ENCODE data around the gene STAG2. TPM values are rescaled to one million over a fixed set of nuclear protein-coding genes. Genes with fewer than 3 reads are reported as not detected.
"Not testable (repeated sequence)": the region's sequence is repeated elsewhere in the genome, so short reads cannot be mapped to it uniquely, and the experiment has no call there.

STAG2 gene
- polyA plus RNA-seq: 10 to 100 TPM; 15.6 to 35.3 (median 20.1) TPM

- peak within 1 kb of the TSS; percentile 90 for H3K27ac ChIP-seq (ENCODE audit: low read depth, low read length)
- whole genome bisulfite sequencing, 3 donors: 0 to 39% (median 0%) methylated on average over 8 to 37 of the region's 38 CpGs
Measured at GRCh38 chrX:123961268-123962005, at the start of gene STAG2. Gene STAG2 (plus strand): TSS chrX:123961706. CDS start chrX:124022628, 60,922 bp downstream.

DNA sequence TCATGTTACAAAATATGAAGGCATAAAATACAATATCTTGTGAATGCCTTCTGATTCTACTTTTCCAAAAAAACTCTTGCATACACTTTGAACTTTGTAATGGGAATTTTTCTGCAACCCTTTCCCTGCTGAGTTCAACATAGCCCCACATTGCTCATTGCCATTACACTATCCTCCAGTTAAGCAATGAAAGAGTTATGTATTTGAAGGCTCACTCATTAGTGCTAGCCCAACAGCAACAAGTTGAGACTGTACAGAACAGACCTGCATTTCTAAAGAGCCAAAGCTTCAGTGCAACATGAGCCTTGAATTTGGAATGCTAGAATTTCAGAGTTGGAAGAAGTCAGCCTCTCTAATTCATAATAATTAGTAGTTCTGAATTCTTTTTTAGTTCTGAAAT lies 44.4 kb upstream of the STAG2 start:
- H3K27ac ChIP-seq (ENCODE audit: low read depth, low read length): no peak overlapping the region

DNA sequence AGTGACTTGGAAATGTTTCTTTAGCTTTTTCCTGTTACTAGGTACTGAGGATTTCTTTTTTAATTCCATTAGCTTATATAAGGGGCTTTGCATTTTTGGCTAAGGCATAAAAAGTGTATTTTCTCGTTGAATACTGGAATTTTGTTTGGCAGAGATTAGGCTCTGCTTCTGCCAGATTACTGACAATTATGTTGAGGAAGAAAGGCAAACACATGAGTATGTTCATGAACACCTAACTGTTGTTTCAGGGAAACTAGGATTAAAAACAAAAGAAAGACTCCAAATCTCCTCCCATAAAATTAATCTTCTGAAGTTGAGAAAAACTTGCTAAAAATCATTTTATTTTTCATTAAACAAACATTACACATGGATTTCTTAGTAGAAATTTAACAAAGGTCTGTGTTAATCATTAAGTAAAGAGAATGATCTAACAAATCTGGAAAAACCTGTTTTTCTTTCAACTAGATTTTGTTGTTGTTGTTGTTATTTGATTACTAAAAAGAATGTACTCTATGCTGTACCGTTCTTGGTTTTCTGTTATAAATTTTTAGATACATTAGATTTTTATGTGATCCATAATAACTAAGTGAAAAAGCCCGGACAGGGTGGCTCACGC lies 43.3 kb upstream of the STAG2 start:
- no peak overlapping the region for H3K27ac ChIP-seq (ENCODE audit: low read depth, low read length)
- 37 to 78% (median 66%) methylated on average over 4 of the region's 4 CpGs for WGBS, 3 donors

DNA sequence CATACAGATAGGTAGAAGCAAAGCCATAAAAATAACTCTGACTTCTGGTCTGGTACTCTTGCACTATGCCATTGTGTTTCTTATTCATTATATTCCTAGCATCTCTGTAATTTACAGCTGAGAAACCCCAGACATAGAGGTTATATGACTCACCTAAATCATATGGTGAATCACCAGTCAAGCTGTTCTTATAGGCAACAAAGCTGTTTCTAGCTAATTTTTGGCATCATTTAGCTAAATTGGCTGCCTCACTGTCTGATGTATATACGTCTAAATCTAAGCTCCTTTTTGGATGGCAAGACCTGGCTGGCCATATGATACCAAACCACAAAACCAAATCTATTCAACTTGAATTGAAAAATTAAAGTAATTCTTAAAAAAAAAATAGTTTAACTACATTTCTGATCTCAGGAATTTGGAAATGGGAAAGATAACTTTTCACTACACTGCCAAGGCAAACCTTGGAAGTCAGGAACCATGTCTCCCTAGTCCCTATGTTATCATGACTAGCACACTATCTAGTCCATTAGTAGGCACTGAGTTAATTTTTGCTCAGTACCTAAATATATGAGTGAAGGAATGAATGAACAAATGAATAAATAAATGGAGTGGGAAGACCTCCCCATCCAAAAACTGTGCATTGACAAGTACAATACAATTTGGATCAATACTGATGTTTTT lies 41.3 kb upstream of the STAG2 start:
- 0 to 88% (median 83%) methylated on average over 1 of the region's 1 CpG for WGBS, 3 donors
- H3K27ac ChIP-seq (ENCODE audit: low read depth, low read length): no peak overlapping the region

DNA sequence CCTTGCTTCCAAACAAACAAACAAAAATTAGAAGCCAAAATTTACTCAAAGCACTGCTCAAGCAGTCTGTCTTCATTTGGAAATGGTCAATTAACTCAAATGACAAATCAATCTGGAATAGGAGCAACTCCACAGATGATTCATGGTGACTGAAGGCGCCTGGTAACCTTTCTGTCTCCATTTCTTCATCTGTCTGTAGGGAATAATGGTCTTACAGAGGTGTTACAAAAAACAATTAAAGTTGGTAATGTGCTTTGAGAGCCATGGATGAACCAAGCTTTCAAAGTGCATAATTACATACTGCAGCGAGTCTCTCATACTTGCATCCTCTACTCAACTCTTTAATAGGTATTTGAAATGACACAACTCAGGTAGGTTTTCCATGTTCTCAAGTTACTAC lies 38.3 kb upstream of the STAG2 start:
- 64 to 95% (median 95%) methylated on average over 2 of the region's 2 CpGs for WGBS, 3 donors
- no peak overlapping the region for H3K27ac ChIP-seq (ENCODE audit: low read depth, low read length)

DNA sequence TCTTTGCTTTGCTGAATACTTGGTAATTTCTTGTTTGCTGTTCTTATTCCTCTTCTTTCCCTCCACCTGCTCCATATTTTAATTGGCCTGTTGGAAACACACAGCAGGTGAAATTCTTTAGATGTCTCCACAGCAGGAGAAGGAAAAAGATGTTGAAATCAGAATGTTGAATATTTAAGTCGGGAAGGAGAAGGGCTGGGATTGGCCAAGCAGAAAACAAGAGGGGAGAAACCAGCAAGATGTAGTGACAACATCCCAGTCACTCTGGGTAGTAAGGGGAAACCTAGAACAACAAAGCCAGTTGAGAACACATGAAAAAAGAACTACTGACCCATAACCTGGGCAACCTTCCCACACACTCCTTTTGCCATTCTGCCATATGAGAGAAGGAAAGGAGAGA lies 37.3 kb upstream of the STAG2 start:
- H3K27ac ChIP-seq (ENCODE audit: low read depth, low read length): no peak overlapping the region
- WGBS, 3 donors: 38 to 50% (median 50%) methylated on average over 1 of the region's 1 CpG

GRCh38 chrX:123927845-123928244 lies 33.7 kb upstream of the STAG2 start:
- H3K27ac ChIP-seq (ENCODE audit: low read depth, low read length): no peak overlapping the region
- 59 to 88% (median 82%) methylated on average over 2 of the region's 2 CpGs for WGBS, 3 donors

GRCh38 chrX:123932055-123932454 lies 29.5 kb upstream of the STAG2 start:
- H3K27ac ChIP-seq (ENCODE audit: low read depth, low read length): not testable (repeated sequence)
- 58 to 86% (median 81%) methylated on average over 2 of the region's 2 CpGs for WGBS, 3 donors

DNA sequence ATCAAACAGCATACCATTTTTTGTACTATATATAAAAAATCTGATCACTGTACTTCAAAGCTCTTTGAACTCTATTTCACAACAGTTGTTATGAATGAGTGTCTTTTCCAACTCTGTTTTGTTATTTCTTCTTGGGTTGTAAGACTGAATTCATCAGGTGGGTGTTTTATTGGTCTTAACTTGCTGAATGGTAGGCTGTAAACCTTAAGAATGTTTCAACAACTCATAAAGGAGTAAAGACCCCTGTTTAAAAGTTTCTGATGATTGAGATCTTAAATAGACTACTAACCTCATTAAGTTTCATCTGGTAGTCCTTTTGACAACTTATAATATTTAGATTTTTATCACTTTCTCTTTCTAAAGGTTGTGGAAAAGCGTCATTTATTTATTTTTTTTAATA lies 18.4 kb upstream of the STAG2 start:
- no peak overlapping the region for H3K27ac ChIP-seq (ENCODE audit: low read depth, low read length)
- 42 to 90% (median 87%) methylated on average over 1 of the region's 1 CpG for WGBS, 3 donors

DNA sequence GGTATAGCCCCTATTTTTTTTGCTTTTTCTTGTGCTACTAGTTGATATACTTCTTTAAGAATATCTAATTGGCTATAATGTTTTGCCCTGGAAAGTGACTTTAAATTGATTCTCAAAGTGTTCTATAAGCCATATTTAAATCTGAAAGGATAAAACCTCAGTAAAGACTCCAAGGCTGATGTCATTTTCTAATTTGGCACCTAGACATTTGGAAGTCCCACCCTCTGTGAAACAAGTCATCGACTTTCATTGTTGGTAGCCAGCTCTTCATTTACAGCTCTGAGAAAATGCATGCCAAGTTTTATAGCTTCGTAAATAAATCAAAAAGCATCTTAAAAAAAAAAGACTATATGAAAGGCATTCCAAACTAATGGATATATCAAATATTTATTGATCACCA lies 18.0 kb upstream of the STAG2 start:
- no peak overlapping the region for H3K27ac ChIP-seq (ENCODE audit: low read depth, low read length)
- 61 to 87% (median 67%) methylated on average over 2 of the region's 2 CpGs for WGBS, 3 donors

DNA sequence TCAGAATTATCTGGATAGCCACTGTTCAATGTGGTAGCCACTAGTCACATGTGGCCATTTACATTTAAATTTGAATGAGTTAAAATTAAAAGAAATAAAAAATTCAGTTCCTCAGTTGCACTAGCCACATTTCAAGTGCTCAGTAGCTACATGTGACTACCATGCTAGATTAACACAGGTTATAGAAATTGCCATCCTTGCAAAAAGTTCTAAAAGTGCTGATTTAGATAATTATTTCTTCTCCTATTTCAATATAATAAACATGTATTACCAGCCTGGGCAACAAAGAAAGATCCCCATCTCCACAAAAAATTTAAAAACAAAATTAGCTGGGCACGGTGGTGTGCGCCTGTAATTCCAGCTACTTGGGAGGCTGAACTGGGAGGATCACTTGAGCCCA lies 11.7 kb upstream of the STAG2 start:
- 95 to 100% (median 98%) methylated on average over 2 of the region's 2 CpGs for WGBS, 3 donors
- H3K27ac ChIP-seq (ENCODE audit: low read depth, low read length): no peak overlapping the region

DNA sequence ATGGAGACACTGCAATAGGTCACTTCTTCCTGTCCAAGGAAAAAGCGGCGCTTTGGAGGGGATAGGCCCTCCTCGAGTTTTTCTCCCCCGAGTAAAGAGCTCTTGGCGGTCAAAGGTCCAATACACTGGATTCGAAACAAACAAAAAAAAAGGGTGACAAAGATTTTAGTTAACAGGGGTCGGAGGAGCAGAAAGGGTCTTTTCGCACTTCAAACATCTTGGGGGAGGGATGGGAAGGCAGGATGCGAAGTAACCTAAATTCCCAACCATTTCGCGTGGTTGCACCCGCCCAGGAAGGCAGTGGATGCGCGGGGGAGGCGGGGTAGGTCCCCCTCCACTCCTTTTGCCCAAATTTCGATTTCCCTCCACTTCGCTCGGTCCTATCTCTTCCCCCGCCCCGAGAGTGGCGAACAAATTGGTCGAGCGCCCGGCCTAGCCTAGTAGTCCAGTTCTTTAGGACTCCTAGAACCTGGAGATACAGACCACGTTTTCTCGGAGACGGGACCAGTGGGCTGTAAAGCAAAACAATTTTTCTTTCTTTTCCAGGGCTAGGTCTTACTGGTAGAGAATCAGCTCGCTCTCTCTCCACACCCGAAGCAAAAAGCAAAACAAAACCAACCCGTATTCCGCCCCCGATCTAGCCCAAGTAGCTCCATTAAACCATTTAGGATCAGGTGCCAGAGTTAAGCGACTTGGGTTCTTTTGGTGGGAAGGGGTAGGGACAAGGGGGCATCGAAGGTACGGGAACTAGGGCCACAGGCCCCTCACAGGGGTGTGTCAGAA lies 2.0 kb upstream of the STAG2 start:
- peak overlapping the region; percentile 38 for H3K27ac ChIP-seq (ENCODE audit: low read depth, low read length)
- WGBS, 3 donors: 0 to 35% (median 2%) methylated on average over 34 to 35 of the region's 35 CpGs

DNA sequence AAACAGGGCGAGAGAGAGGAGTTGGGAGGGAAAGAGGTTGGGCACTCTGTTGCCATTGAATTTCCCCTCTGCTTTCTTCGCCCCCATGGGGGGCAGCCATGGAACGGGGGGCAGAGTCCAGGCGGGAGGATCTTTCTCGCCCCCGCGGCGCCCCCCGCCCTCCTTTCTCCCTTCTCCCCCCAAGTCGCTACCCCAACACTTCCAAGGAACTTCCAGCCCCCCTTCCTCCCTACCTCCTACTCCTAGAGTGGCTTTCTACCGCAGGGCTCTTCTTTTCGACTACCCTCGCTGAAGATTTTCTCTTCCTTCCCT lies 594 bp upstream of the STAG2 start:
- H3K27ac ChIP-seq (ENCODE audit: low read depth, low read length): peak overlapping the region; percentile 90
- 0 to 18% (median 0%) methylated on average over 4 to 13 of the region's 13 CpGs for WGBS, 3 donors

GRCh38 chrX:123962006-123962467 lies 531 bp downstream of the STAG2 start:
- 0 to 29% (median 0%) methylated on average over 16 to 23 of the region's 23 CpGs for WGBS, 3 donors

DNA sequence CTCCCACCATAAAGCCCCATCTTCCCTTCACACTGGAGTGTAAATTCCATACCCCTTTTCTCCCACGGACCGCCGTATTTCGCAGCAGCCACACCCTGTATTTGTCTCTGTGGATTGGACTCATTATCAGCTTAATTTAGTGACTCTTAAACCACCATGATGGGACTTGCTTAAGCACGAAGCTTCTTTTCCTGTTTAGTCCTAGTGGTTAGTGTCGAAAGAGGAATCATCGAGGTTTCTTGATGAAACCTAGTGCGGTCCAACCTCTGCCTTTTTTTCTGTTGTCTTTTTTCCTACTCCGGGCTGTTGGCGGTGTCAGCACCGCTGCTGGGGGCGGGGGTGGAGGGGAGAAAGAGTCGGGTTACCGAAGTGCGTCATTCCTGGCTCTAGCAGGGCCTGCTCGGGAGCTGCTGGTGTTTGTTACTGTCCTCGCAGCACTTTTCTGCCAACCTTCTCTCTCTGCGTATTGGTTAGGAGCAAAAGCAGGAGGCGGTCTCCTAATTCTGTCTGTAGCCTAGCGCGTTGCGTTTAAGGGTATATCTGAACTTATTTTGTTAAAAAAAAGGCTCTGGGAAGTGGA lies 1.4 kb downstream of the STAG2 start:
- WGBS, 3 donors: 0 to 26% (median 0%) methylated on average over 21 to 22 of the region's 22 CpGs

More at GRCh38 chrX:123962006-123962467, 531 bp downstream of the STAG2 start:
- H3K27ac ChIP-seq (ENCODE audit: low read depth, low read length): peak overlapping the region; percentile 86

GRCh38 chrX:123964156-123964834 lies 2.8 kb downstream of the STAG2 start:
- no peak overlapping the region for H3K27ac ChIP-seq (ENCODE audit: low read depth, low read length)
- WGBS, 3 donors: 1 to 20% (median 4%) methylated on average over 2 of the region's 2 CpGs

More for the DNA sequence above, 1.4 kb downstream of the STAG2 start:
- no peak overlapping the region for H3K27ac ChIP-seq (ENCODE audit: low read depth, low read length)

DNA sequence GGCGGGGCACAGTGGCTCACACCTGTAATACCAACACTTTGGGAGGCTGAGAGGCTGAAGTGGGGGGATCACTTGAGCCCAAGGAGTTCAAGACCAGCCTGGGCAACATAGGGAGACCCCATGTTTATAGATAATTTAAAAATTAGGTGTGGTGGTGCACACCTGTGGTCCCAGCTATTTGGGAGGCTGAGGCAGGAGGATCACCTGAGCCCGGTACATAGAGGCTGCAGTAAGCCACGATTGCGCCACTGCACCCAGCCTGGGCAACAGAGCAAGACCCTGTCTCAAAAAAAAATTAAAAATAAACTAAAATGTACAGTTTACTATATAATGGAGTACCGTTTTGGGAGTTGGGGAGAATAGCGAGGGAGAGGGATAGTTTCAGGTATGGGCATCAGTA lies 4.2 kb downstream of the STAG2 start:
- 90 to 96% (median 90%) methylated on average over 6 of the region's 6 CpGs for WGBS, 3 donors
- H3K27ac ChIP-seq (ENCODE audit: low read depth, low read length): no peak overlapping the region

GRCh38 chrX:123967497-123967896 lies 6.0 kb downstream of the STAG2 start:
- WGBS, 3 donors: 83 to 94% (median 91%) methylated on average over 6 to 7 of the region's 7 CpGs
- H3K27ac ChIP-seq (ENCODE audit: low read depth, low read length): no peak overlapping the region

Data from adipose tissue (tissue), 3 donors.